HTERT RPE-1 (cell line): ENCODE measurements around the gene GIGYF1.
"Not testable (repeated sequence)": the region's sequence is repeated elsewhere in the genome, so short reads cannot be mapped to it uniquely, and the experiment has no call there.

Experiments
- in situ Hi-C: fragments of 300-500 bp; cut with MboI; formaldehyde crosslinking; loops from 4 replicates; pipeline ENCODE4 v1.14.3; 2020; ENCODE audit warnings: low sequenced_read_pairs

The GIGYF1 gene

DNA sequence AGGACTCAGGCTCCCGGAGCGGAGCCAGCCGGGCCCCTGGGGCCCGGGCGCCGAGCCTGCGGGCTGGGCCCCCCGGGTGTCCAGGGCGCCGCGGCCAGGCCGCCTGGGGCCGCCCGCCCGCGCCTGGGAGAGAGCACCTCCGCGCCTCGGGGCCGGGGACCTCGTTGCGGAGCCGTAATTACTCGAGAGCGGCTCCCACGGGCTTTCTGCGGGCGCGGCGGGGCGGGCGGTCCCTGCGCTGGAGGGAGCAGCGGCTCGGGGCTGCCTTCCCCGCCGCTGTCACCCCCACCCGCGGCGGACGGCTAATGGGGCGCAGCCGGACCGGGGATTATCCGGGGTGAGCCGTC is 19.0 kb downstream of the GIGYF1 start:
- in situ Hi-C loops = no loop called here

DNA sequence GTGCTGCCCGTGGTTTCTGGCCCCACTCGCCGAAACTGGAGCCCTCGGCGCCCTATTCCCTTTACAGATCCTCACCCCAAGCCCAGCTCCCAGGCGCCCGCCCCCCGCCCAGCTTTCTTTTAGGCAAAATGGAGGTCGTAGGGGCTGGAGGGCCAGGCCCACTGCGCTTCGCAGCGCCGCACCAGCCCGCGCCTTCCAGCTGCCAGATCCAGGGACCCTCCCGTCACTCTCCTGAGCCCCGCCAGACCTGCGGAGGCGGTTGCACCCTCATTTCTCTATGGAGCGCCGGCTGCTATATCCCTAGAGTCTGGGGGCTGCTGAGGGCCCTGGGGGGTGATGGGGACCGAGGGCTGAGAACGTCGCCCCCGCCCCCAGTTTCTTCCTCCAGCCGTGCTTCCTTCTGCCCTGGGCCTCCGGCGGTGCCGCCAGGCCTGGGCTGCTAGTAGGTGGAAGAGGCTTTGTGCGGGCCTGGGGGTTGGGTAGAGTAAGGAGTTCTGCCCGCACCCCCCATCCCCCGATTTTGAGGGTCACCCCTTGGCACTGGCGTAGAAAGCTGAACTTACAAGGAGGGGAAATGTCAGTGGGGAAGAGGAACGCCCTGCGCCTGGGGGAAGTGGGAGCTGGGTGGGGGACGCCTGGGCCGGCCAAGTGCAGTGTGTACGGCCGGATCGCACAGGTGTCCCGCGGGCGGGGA is 19.5 kb downstream of the GIGYF1 start:
- in situ Hi-C loops = no loop called here

DNA sequence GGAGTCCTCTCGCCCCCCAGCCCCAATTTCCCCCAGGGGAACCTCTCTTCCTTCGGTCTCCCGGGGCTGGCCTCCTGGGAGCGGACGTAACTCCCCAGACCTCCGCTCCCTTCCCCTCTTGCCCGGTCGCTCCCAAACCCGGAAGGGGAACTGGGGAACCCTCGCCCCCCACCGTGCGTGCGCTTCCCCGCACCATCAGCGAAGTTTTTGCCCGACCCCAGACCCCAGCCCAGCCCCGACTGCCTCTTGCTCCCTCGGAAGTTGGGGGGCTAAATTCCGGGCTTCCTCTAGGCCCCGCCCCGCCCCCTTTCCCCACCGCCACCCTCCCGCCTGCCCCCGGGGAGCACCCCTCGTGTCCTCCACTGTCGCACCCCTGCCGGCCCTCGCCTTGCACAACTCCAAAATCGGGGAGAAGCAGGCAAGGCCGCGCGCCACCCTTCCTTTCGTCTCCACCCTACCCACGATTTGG is 20.1 kb downstream of the GIGYF1 start:
- in situ Hi-C loops = no loop called here

DNA sequence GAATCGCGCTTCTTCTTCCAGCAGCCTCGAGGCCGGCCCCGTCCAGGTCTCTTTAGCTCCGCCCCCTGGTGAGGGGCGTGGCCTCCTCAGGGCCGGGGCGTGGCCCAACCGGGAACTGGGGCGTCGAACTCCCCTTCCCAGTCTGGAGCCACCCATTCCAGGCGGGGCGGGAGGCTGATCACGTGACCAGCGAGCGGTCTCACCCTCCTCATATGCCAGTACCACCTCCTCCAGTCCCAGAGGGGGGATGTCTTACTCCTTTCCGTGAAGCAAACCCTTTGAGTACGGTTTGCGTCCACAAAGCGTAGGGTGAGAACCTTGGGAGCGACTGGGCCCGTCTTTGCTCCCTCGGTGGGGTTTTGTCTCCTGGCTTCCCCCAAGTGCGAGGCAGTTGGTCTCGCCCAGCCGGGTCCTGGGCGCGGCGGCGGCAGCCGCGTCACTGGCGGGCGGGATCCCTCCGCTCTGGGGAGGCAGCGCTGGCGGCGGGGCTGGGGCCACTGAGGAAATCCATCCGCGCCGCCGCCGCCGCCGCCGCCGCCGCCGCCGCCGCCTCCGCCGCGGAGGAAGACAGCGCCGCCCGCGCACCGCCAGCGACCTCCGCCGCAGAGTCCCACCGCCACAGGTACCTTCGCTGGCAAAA is 20.6 kb downstream of the GIGYF1 start, which contains the start of gene GNB2:
Gene GNB2 (plus strand): TSS at position 439 of the 640 bp plus-strand sequence. CDS start 2,526 bp downstream, outside the sequence.
- in situ Hi-C loops = no loop called here

DNA sequence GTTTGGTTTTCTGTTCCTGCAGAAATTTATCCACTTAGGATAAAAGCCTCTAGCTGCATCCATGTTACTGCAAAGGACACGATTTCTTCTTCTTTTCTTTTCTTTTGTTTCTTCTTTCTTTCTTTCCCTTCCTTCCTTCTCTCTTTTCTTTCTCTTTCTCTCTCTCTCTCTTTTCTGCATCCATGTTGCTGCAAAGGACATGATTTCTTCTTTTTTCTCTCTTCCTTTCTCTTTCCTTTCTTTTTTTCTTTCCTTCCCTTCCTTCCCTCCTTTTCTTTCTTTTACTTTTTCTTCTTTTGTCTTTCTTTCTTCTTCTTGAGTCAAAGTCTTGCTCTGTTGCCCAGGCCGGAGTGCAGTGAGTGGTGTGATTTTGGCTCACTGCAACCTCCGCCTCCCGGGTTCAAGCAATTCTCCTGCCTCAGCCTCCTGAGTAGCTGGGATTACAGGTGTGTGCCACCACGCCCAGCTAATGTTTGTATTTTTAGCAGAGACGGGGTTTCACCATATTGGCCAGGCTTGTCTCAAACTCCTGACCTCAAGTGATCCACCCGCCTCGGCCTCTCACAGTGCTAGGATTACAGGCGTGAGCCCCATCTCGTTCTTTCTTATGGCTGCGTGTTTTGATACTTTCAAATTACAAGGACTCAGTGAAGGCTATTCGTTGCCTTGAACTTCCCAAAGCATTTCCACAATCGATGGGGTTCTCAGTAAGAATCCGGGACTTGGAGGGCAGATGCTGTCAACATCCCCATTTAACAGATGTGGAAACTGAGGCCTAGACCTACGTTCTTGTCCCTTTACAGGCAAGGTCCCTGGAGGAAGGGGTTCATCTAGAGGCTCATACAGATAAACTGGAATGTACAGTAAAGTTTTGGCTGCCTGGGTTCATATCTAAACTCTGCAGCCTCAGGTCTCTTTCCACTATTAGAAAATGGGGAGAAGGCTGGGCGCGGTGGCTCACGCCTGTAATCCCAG is 22.4 kb downstream of the GIGYF1 start:
- in situ Hi-C loops = no loop called here

DNA sequence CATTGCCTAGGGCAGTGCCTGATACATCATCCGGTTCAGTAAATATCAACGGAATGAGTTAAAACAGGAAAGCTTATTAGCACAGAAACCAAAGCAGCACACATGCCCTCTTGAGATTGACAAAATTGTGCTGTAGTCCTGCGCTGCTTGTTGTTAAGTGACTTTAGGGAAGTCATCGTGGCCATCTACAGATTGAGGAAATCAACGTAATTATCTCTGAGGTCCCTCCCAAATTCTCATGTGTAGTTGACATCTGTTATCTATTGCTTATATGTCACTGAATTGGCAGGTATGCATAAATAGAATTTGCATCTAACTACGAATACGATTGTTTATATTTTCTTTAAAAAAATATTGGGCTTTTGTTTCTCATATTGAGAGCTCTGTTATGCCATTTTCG is 24.0 kb downstream of the GIGYF1 start:
- in situ Hi-C loops = no loop called here

DNA sequence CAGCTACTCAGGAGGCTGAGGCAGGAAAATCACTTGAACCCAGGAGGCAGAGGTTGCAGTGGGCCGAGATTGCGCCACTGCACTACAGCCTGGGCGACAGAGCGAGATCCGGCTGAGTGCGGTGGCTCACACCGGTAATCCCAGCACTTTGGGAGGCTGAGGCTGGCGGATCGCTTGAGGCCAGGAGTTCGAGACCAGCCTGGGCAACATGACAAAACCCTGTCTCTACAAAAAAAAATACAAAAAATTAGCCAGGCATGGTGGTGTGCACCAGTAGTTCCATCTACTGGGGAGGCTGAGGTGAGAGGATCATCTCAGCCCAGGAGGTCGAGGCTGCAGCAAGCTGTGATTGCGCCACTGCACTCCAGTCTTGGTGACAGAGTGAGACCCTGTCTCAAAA is 24.9 kb downstream of the GIGYF1 start:
- in situ Hi-C loops = not testable (repeated sequence)

DNA sequence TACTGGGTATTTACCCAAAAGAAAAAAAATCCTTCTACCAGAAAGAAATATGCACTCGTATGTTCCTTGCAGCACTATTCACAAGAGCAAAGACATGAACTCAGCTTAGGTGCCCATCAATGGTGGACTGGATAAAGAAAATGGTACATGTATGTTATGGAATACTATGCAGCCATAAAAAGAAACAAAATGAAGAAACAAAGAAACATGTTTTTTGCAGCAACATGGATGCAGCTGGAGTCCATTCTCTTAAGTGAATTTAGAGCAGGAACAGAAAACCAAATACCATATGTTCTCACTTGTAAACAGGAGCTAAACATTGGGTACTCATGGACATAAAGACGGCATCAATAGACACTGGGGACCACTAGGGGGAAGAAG is 26.0 kb downstream of the GIGYF1 start:
- in situ Hi-C loops = no loop called here

DNA sequence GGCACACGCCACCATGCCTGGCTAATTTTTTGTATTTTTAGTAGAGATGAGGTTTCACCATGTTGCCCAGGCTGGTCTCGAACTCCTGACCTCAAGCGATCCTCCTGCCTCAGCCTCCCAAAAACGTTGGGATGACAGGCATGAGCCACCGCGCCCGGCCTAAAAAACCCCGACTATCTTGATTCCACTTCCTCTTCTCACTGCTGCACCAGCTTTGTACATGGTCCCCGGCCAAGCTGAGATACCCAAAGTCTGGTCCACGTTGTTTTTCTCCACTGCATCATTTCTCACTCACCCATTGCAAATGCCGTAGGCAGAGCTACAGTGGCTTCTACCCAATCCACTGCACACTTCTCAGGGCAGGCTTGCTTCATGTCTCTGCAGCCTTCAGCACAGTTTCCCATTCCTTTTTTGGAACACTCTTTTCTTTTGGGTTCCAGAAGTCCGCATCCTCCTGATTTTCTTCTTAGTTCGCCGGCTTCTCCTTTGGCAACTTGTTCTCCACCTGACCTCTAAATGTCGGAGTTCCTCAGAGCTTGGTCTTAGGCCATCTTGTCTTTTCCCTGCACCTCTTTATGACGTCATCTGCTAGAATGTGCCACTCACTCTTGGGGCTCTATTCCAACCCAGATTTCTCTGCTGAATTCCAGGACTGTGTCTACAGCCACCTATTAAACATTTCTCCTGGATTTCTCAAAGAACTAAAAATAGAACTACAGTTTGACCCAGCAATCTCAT is 26.6 kb downstream of the GIGYF1 start:
- in situ Hi-C loops = no loop called here

DNA sequence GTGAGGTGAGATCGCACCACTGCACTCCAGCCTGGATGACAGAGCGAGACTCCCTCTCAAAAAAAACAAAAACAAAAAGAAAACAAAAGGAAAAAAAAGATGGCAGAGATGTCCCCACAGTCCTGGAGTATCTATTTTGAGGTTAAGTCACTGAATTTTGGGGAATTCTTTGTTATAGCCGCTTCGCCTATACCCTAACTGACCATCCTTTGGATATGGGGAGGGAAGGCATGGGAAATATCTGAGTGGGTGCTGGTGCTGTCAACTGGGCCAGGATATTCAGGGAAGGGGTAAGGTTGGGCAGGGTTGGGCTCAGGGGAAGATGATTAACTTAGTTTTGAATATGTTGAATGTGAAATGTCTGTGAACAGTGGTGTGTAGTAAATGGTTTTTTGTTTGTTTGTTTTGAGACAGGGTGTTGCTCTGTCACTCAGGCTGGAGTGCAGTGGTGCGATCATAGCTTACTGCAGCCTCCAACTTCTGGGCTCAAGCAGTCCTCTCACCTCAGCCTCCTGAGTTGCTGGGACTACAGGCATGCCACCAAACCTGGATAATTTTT is 28.8 kb downstream of the GIGYF1 start:
- in situ Hi-C loops = no loop called here

DNA sequence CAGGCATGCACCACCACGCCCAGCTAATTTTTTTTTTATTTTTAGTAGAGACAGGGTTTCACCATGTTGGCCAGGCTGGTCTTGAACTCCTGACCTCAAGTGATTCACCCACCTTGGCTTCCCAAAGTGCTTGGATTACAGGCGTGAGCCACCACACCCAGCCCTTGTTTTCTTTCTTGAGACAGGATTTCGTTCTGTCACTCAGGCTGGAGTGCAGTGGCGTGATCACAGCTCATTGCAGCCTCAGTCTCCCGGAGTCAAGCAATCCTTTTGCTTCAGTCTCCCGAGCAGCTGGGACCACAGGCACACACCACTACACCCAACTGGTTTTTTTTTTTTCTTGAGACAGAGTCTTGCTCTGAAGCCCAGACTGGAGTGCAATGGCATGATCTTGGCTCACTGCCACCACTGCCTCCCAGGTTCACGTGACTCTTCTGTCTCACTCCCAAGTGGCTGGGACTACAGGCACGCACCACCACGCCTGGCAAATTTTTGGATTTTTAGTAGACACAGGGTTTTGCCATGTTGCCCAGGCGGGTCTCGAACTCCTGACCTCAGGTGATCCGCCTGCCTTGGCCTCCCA is 31.8 kb downstream of the GIGYF1 start:
- in situ Hi-C loops = not testable (repeated sequence)

DNA sequence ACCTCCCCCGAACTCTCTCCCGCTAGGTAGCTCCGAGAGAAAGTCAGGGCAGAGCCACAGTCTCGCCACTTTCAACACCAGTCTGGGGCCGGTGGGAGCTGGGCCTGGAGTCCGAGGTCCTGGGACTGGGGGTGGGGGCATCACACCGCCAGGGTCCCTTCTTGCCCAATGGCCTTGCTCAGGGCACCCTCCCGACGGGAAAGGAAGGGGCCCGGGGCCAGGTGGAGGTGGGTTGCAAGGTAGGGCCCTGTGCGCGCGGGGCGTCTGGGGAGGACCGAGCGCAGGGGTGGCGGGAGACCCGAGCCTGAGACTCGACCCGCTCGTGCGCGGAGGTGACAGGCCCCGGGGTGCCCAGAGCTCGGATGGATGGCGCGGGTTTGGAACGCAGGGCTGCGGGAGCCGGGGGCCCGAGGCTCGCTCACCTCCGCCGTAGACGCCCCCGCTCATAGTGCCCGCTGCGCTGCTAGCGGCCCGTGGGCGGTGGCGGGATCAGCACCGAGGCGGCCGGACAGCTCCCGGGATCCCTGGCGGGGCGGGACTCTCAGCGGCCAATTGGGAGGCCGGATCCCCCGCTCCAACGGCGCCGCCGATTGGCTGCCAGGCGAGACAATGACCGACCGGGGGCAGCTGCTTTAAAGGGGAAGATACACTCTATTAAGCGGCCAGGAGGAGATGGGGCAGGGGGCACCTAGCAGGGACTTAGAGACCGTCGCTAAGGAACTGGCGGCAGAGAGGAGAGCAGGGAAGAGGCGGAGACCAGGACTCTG is 38.0 kb downstream of the GIGYF1 start, which contains the start of gene ACTL6B:
Gene ACTL6B (minus strand): TSS at position 541 of the 767 bp plus-strand sequence. CDS start 94 bp downstream, at position 447.
- in situ Hi-C loops = no loop called here

DNA sequence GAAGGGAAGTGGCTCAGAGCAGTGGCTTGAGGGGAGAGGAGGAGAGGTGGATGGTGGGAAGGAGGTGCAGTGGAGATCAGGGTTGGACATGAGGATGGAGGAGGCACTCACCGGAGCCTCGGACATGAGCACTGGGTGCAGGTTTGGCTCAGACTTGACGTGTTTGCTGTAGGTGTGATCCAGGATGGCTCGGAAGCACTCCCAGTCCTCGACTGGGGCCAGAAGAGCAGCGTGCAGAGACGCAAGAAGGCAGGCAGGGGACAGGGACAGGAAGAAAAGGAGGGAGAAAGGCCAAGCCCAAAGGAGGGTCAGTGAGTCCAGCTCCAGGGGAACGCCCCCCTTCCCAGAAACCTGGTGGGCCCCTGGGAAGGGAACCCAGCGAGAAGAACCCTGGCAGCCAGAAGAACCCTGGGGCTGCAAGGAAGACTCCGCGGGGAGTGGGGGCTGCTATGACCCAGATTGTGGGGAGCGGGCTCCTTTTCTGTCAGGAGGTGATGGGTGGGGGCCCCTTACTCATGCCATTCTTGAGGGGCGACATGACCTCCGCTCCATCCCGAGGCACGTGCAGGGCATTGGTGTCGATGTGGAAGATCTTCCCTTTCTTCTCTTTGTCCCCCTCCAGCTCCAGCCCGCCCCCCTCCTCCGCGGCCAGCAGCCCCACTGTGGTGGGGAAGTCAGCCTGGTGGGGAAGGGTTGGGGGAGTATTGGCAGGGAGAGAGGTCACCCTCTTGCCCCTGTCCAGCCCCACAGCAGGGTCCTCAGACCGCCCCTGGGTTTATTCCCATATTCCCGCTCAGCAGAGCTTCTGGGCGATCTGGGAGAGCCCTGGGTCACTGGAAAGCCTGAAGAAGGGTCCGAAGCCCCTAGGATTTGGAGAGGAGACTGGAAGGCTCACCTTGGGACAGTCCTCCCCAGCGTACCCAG is 38.9 kb downstream of the GIGYF1 start:
- in situ Hi-C loops = no loop called here

DNA sequence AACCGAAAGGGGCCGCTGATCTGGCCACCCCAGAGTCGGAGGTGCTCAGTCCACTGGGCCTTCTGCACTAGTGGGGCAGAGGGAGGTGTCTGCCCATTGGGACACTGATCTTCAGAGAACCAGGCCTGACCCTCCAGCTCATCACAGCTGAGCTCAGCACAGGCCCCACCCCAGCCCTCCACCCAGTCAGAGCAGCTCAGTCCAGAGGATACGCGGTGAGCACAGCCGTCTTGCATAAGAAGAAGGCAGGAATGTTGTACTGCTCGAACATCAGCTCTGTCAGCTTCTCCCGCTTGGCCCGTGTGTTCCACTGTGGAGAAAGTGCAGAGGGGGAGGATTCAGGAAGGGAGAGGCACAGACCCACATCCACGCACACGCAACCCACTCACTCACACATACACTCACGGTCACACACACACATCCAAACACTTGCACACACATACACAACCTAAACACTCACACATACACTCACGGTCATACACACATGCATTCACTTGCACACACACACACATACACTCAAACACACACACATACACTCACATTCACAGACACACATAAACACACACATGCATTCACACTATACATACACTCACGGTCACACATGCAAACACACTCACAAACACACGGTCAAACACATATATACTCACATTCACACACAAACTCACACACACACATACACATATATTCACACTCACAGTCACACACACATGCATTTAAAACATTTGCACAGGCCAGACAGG is 44.1 kb downstream of the GIGYF1 start:
- in situ Hi-C loops = no loop called here

DNA sequence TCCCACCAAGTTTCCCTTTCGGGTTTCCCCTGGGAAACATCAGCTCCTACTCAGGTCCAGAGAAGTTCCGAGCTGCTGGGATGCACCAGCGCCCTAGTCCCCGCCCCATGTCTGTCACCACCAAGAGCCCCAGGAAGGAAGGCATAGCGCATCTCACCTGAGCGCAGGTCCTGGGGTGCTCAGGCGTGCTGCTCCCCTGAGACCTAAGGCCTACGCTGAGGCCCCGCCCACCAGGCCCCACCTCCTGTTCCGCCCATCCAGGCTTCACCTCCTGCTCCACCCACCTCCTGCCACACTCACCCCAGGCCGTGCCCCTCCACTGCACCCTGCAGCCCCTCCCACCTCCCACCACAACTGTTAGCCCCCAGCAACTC is 51.5 kb downstream of the GIGYF1 start:
- in situ Hi-C loops = no loop called here

DNA sequence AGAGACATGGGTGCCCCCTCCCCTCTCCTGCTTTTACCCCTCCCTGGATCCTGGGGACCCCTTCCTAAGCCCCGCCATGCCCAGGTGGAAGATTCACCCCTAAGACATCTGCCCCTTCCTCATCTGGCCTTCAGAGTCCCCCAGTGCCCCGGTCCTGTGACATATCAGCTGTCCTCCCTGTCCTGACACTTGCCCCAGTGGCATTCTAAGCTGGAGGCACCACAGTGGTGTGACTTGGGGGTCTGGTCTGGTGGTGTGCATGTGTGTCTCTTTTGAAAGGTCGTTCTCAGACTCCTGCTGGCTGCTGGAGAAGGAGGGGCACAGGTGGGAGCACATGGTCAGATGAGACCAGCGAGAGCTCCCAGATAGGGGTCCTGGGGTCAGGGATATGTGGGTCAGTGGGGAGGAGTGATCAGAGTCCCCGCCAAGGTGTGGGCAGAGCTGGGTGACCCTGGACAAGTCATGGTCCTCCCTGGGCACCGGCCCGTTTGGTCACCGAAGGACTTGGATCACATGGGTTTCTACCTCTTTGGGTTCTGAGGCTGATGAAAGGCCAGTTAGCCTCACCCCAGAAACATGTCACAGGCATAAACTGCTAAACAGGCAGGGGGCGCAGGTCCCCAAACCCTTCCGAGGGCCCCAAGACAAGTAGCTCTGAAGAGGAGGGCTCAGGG is 52.1 kb downstream of the GIGYF1 start:
- in situ Hi-C loops = no loop called here

DNA sequence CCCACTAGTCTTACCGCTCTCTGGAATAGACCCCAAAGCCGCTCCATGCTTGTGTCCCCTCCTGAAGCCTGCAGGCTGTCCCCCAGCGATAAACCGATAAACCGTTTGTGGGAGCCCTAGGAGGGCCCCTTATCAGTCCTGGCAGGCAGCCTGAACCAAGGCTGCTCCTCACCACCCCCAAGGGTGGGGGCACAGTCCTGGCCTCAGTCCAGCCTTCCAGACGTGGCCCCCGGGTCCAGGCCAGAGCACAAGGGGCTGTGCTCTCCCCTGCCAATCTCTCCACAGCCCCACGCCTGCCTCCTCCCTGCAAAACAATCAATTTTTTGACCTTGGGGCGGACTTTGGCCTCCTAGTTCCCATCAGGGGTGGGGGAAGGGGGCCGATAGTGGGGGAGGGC is 52.6 kb downstream of the GIGYF1 start, which contains the start of gene TFR2:
Gene TFR2 (minus strand): TSS at position 90 of the 397 bp plus-strand sequence. CDS start 43 bp downstream, at position 47.
- in situ Hi-C loops = no loop called here
